GM18873 (cell line): Measurements from ENCODE around the gene CELF5.
"Not testable (repeated sequence)": the region's sequence is repeated elsewhere in the genome, so short reads cannot be mapped to it uniquely, and the experiment has no call there.

ENCODE experiments used
- ATAC-seq: cut with Tn5 transposase; IDR thresholded peaks from one replicate; pipeline ENCODE4 v1.9.1; 2021; ENCODE audit warnings: mild to moderate bottlenecking, moderate library complexity, moderate number of reproducible peaks; ENCODE audit not compliant: unreplicated experiment, low FRiP score

CELF5 gene

GRCh38 chr19:3206216-3206953 is 18.1 kb upstream of the CELF5 start:
- no peak for ATAC-seq

- no peak for ATAC-seq
Measured at GRCh38 chr19:3207461-3208242, 16.8 kb upstream of the CELF5 start.

- ATAC-seq: no peak
Measured at GRCh38 chr19:3208317-3209207, 15.9 kb upstream of the CELF5 start.

- ATAC-seq: no peak
Measured at GRCh38 chr19:3210347-3211017, 14.0 kb upstream of the CELF5 start.

- no peak for ATAC-seq
Measured at GRCh38 chr19:3211191-3211590, 13.3 kb upstream of the CELF5 start.

- no peak for ATAC-seq
Measured at GRCh38 chr19:3213159-3213558, 11.3 kb upstream of the CELF5 start.

- ATAC-seq: no peak
Measured at GRCh38 chr19:3216874-3217273, 7.6 kb upstream of the CELF5 start.

GRCh38 chr19:3220576-3220975 is 3.9 kb upstream of the CELF5 start:
- ATAC-seq: no peak

GRCh38 chr19:3221576-3221975 is 2.9 kb upstream of the CELF5 start:
- ATAC-seq: not testable (repeated sequence)

- ATAC-seq: no peak
Measured at GRCh38 chr19:3222709-3223108, 1.8 kb upstream of the CELF5 start.

GRCh38 chr19:3225169-3225485 is 666 bp downstream of the CELF5 start:
- ATAC-seq: no peak

- no peak for ATAC-seq
Measured at GRCh38 chr19:3225677-3226093, 1.2 kb downstream of the CELF5 start.

GRCh38 chr19:3227054-3227626 is 2.7 kb downstream of the CELF5 start:
- ATAC-seq: no peak

GRCh38 chr19:3229346-3229743 is 4.9 kb downstream of the CELF5 start:
- ATAC-seq: no peak

GRCh38 chr19:3229888-3230496 is 5.5 kb downstream of the CELF5 start:
- ATAC-seq: no peak

GRCh38 chr19:3231288-3231687 is 6.8 kb downstream of the CELF5 start:
- ATAC-seq: no peak

- no peak for ATAC-seq
Measured at GRCh38 chr19:3233116-3233515, 8.7 kb downstream of the CELF5 start.

GRCh38 chr19:3233831-3234230 is 9.4 kb downstream of the CELF5 start:
- ATAC-seq: no peak

- no peak for ATAC-seq
Measured at GRCh38 chr19:3234800-3235199, 10.3 kb downstream of the CELF5 start.

GRCh38 chr19:3235604-3236003 is 11.1 kb downstream of the CELF5 start:
- not testable (repeated sequence) for ATAC-seq
